LHCN-M2 (cell line): ENCODE data around the gene KCTD8. TPM values are rescaled to one million over a fixed set of nuclear protein-coding genes. Genes with fewer than 3 reads are reported as not detected.
"Not testable (repeated sequence)": the region's sequence is repeated elsewhere in the genome, so short reads cannot be mapped to it uniquely, and the experiment has no call there.

Experiments used
- DNase-seq: peaks from one replicate; pipeline ENCODE4 v3.0.0-alpha.2; 2012; ENCODE audit warnings: low read depth
- total RNA-seq: library from RNA; depleted of rRNA; stranded (reverse); fragments of >200 nt; gene quantifications from 2 replicates; pipeline ENCODE4 v1.2.3, GENCODE V29; 2014

Gene KCTD8
- total RNA-seq, 1 experiment from 2014 or later: not detected

DNA sequence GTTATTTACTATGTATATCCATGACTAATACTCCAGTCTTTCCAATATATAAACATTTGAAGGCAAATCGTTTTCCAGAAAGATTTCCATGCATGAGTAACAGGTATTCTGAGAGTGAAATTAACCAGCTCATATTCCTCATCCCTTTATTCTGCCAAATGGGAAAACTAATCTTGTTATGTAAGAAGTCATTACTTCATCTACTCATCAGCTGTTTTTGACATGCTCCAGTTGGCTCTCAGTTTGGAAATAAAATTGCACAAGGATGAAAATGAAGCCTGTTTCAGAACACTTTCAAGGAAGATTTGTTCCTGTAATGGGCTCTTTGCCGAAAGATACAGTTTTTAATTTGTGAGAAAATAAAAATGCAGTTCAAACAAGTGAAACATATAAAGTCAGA is 121.9 kb downstream of the KCTD8 start:
- no peak for DNase-seq

GRCh38 chr4:44320833-44321232 is 127.8 kb downstream of the KCTD8 start:
- no peak for DNase-seq

GRCh38 chr4:44319129-44319528 is 129.5 kb downstream of the KCTD8 start:
- no peak for DNase-seq

GRCh38 chr4:44313702-44314101 is 134.9 kb downstream of the KCTD8 start:
- DNase-seq: no peak

GRCh38 chr4:44287505-44287904 is 161.1 kb downstream of the KCTD8 start:
- DNase-seq: no peak

DNA sequence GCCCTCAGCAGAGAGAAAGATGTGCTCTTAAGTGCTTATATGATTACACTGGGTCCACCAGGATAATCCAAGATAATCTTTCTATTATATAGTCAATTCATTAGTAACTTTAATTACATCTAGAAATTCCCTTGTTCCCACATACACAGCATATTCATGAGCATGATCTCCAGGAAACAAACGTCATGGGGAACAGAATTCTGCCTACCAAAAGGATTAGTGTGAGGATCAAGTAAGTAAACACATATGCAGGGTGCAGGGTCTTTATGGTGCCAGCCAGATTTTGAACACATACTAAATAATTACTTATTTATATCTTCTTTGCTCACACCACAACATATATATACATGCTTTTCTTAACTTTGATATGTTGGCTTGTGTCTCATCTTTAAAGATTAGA is 169.1 kb downstream of the KCTD8 start:
- DNase-seq: no peak

DNA sequence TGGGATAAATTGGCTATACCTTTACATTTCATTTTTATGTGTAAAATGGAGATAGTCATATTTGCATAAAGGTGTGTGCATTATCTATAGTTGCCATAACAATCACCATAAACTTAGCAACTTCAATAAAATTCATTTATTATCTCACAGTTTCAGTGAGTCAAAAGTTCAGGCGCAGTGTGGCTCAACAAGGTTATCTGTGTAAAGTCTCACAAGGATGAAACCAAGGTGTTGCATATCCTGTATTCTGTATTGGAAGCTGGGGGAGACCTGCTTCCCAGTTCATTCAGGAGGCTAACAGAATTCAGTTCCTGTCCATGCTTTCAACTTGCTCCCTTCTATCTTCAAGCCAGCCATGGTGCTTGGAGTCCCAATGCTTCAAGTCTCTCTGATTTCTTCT is 169.5 kb downstream of the KCTD8 start:
- no peak for DNase-seq

DNA sequence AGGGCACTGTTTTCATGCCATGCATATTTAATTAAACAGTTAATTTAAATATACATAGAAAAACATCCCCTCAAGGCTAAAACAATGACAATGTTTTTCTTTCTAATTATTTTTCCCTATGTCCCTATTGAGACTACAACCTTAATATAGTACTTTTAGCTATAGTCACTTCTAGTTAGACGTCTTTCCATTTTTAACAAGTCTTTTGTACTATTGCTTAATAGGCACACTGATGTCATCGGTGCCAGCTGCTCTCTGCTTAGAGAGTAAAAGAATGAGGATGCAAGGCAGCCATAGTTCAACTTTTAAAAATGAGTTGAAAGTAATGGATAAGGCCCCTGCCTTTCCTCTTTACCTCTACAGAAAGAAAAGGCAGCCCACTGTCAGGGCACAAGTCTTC is 191.1 kb downstream of the KCTD8 start:
- no peak for DNase-seq

GRCh38 chr4:44256414-44256813 is 192.2 kb downstream of the KCTD8 start:
- no peak for DNase-seq

GRCh38 chr4:44237643-44238042 is 211.0 kb downstream of the KCTD8 start:
- no peak for DNase-seq

DNA sequence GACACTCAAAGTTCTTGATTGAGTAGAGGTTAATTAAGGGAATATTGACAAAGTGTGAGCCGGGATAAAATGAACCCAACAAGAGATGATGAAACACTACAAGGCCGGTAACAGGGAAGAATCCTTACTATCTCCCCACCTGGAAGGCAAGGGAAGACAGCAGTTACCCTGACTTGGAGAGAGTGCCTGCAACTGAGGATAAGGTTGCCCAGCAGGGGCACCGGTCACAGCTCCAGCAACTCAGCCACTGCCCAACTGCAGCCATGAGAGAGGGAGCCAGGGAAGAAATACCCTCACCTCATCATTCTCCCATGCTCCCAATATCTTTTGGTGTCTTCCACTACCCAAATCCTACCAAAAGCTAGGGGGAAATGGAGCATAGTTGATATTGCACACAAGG is 212.7 kb downstream of the KCTD8 start:
- DNase-seq: no peak

DNA sequence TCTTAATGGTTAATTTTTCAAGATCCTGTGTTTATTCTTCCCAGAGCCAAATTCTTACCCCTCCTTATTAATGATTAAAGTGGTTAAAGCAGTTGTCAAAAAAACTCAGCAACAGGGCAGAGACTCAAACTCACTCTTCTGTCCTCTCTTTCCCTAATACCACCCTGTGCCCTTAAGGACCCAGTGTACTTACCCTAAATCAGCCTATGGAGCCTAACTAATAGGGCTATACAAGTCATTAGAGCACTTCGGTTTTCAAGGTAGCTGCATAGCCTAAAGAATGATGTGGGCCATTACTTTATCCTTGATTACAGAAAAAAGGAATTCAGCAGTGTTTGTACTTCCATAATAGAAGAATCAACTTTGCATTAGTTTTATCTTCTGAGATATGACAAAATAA is 216.3 kb downstream of the KCTD8 start:
- no peak for DNase-seq

GRCh38 chr4:44231006-44231405 is 217.6 kb downstream of the KCTD8 start:
- DNase-seq: no peak

DNA sequence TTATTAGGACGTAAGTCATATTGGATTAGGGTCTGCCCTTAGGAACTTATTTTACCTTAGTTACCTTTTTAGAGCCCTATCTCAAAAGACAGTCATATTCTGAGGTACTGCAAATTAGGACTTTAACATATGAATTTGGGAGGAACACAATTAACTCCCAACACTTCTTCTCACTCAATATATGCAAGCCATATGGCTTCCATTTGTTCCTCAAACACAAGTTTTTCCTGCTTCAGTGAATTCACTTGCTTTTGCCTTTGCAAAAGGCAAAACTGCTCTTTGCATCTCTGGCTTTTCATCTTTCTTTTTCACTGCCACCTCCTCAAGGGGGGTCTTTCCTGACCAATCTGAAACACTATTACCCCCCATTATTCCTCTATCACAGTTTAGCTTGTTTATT is 220.3 kb downstream of the KCTD8 start:
- DNase-seq: no peak

GRCh38 chr4:44221407-44221806 is 227.2 kb downstream of the KCTD8 start:
- DNase-seq: no peak

- no peak for DNase-seq
Observed at GRCh38 chr4:44210750-44211149, 237.9 kb downstream of the KCTD8 start.

DNA sequence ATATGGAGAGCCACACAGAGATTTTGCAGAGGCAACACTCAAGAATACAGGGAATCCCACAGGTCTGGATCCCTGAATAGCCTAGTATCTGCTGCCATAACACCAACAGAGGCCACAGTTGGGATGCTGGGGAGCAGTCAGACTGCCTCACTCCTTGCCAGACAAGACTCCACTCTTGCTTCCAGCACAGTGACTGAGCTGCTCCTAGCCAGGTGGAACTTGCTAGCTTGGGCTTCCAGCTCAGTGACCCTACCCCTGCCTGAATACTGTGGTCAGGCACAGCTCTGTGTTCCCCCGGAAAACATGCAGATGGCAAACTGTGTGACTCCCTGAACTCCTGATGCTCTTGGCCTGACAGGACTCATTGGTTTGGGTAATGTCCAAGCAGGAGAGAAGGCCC is 251.8 kb downstream of the KCTD8 start:
- no peak for DNase-seq

GRCh38 chr4:44194365-44194764 is 254.2 kb downstream of the KCTD8 start:
- DNase-seq: no peak

GRCh38 chr4:44186850-44187246 is 261.8 kb downstream of the KCTD8 start:
- no peak for DNase-seq

GRCh38 chr4:44186096-44186849 is 262.3 kb downstream of the KCTD8 start:
- no peak for DNase-seq

- not testable (repeated sequence) for DNase-seq
Observed at GRCh38 chr4:44181491-44182349, 266.9 kb downstream of the KCTD8 start.

- DNase-seq: not testable (repeated sequence)
Observed at GRCh38 chr4:44167766-44168165, 280.8 kb downstream of the KCTD8 start.

GRCh38 chr4:44165938-44166337 is 282.7 kb downstream of the KCTD8 start:
- DNase-seq: no peak
